NCI-H1048 (cell line): ENCODE results near the gene MROH7.

ENCODE experiments used
- DNase-seq: peaks from one replicate; lab custom pipeline; 2025; lab: John Stamatoyannopoulos, UW

Gene MROH7

GRCh38 chr1:54651608-54652007 is 10.0 kb downstream of the MROH7 start:
- no peak for DNase-seq

- DNase-seq = no peak
Observed at GRCh38 chr1:54652168-54652567, 10.6 kb downstream of the MROH7 start.

GRCh38 chr1:54653036-54653435 is 11.4 kb downstream of the MROH7 start:
- DNase-seq = no peak

GRCh38 chr1:54658164-54658913 is 16.8 kb downstream of the MROH7 start:
- no peak for DNase-seq

GRCh38 chr1:54663725-54664124 is 22.1 kb downstream of the MROH7 start:
- no peak for DNase-seq

- DNase-seq = no peak
Observed at GRCh38 chr1:54664364-54664763, 22.8 kb downstream of the MROH7 start.

- DNase-seq = no peak
Observed at GRCh38 chr1:54665852-54666251, 24.3 kb downstream of the MROH7 start.

GRCh38 chr1:54666333-54666732 is 24.7 kb downstream of the MROH7 start:
- DNase-seq = no peak

GRCh38 chr1:54667797-54668196 is 26.2 kb downstream of the MROH7 start:
- no peak for DNase-seq

GRCh38 chr1:54668567-54668966 is 27.0 kb downstream of the MROH7 start:
- no peak for DNase-seq

GRCh38 chr1:54671985-54672608 is 30.5 kb downstream of the MROH7 start:
- peak; percentile 9 for DNase-seq

- DNase-seq = no peak
Observed at GRCh38 chr1:54678776-54679643, 37.4 kb downstream of the MROH7 start.

- no peak for DNase-seq
Observed at GRCh38 chr1:54679706-54680105, 38.1 kb downstream of the MROH7 start.

- DNase-seq = no peak
Observed at GRCh38 chr1:54680387-54680786, 38.8 kb downstream of the MROH7 start.

- no peak for DNase-seq
Observed at GRCh38 chr1:54681358-54681757, 39.8 kb downstream of the MROH7 start.

- no peak for DNase-seq
Observed at GRCh38 chr1:54683453-54683852, 41.9 kb downstream of the MROH7 start.

- DNase-seq = no peak
Observed at GRCh38 chr1:54685335-54685905, 43.8 kb downstream of the MROH7 start.

- DNase-seq = no peak
Observed at GRCh38 chr1:54686155-54686554, 44.6 kb downstream of the MROH7 start.

GRCh38 chr1:54694771-54695170 is 53.2 kb downstream of the MROH7 start:
- DNase-seq = no peak

- DNase-seq = no peak
Observed at GRCh38 chr1:54695221-54695620, 53.6 kb downstream of the MROH7 start.

- no peak for DNase-seq
Observed at GRCh38 chr1:54695764-54696163, 54.2 kb downstream of the MROH7 start.

- DNase-seq = no peak
Observed at GRCh38 chr1:54696262-54696661, 54.7 kb downstream of the MROH7 start.
